ENCODE results near the gene CFAP45. TPM values are rescaled to one million over a fixed set of nuclear protein-coding genes. Genes with fewer than 3 reads are reported as not detected.

CFAP45 gene
- total and polyA plus RNA-seq, 2 experiments from 2014 or later, result 0.36 TPM; not detected in 1

GRCh38 chr1:159884296-159884695 is 15.7 kb downstream of the CFAP45 start:
- H3K4me2 ChIP-seq, result no peak overlapping the region
- H4K20me1 ChIP-seq (replicated peaks; ENCODE audit: insufficient read depth), result no peaks in the 10 kb centered on the region
- Mint-ChIP-seq H3K36me3 (ENCODE audit: low read depth) (no peaks in the 10 kb centered on the region), H3K27me3 (ENCODE audit: insufficient read depth, low read depth, poor library complexity) (no peaks in the 10 kb centered on the region), H3K27ac (no peak overlapping the region), H3K9me3 (no peaks in the 10 kb centered on the region), H3K4me3 (no peak overlapping the region), H3K4me1 (no peaks in the 10 kb centered on the region; the same call in 2 of the 3 replicates)
- H3K9me2 ChIP-seq (ENCODE audit: insufficient read depth), result no peaks in the 10 kb centered on the region
- no peak overlapping the region for H3K27ac ChIP-seq (ENCODE audit: low read depth)
- no peaks in the 10 kb centered on the region for H3K79me2 ChIP-seq (replicated peaks; ENCODE audit: insufficient read depth)
- ATAC-seq, result no peak
- H3K4me1 ChIP-seq (ENCODE audit: insufficient read depth), result peaks cover 5% of the 10 kb centered on the region; the same call in 1 of the 2 replicates
- H3K4me3 ChIP-seq, result no peak overlapping the region
- DNase-seq (ENCODE audit: low spot score), result no peak
- H3F3A ChIP-seq (replicated peaks; ENCODE audit: low read depth), result no peaks in the 10 kb centered on the region
- TF ChIP-seq STAT1 (IDR thresholded peaks at IDR 0.05; ENCODE audit: unreplicated experiment), result no peak
- TF ChIP-seq CTCF (conservative IDR thresholded peaks at IDR 0.05; ENCODE audit: low read depth in 2 of 2), result no peak
- TF ChIP-seq POLR2AphosphoS5 (IDR thresholded peaks at IDR 0.05; ENCODE audit: low read depth), result no peak
- no peak for TF ChIP-seq EZH2 (IDR thresholded peaks at IDR 0.05; ENCODE audit: low read depth, unreplicated experiment)
- TF ChIP-seq JUNB (IDR thresholded peaks at IDR 0.05; ENCODE audit: unreplicated experiment), result no peak
- TF ChIP-seq ZNF331 (CRISPR knock-in tag; IDR thresholded peaks at IDR 0.05; ENCODE audit: low read depth), result no peak
- no peak for TF ChIP-seq NANOG (IDR thresholded peaks at IDR 0.05; ENCODE audit: borderline replicate concordance)
- no peak for TF ChIP-seq EZH2phosphoT487 (IDR thresholded peaks at IDR 0.05; ENCODE audit: unreplicated experiment)
- TF ChIP-seq ZNF462 (CRISPR knock-in tag; IDR thresholded peaks at IDR 0.05), result no peak
- no peak for TF ChIP-seq ZNF114 (CRISPR knock-in tag; IDR thresholded peaks at IDR 0.05)
- no peak for TF ChIP-seq REST (IDR thresholded peaks at IDR 0.05; ENCODE audit: unreplicated experiment)
- TF ChIP-seq ETS1 (IDR thresholded peaks at IDR 0.05), result no peak
- TF ChIP-seq CREB1 (CRISPR knock-in tag; IDR thresholded peaks at IDR 0.05; ENCODE audit: low read depth), result no peak
- no peaks in the 10 kb centered on the region for H3K27me3 ChIP-seq (ENCODE audit: insufficient read depth)
- no peak overlapping the region for H2AFZ ChIP-seq
- no peaks in the 10 kb centered on the region for H3K36me3 ChIP-seq (ENCODE audit: insufficient read depth)

Measured in GM23338 (cell line).